DOHH2 (cell line): ENCODE results near the gene CIB4.

Experiments
- EZH2phosphoT487 ChIP-seq: fragments of 200-600 bp; sonication (generic); IDR thresholded peaks from 2 replicates; pipeline ENCODE4 v1.6.1; 2017; ENCODE audit warnings: borderline replicate concordance, mild to moderate bottlenecking, antibody characterized with exemption, low read length, moderate library complexity, mixed read lengths
- TF ChIP-seq, protein P1 (sequence below): fragments of 200-600 bp; sonication (generic); IDR thresholded peaks from one replicate; pipeline ENCODE4 v1.5.1; 2014; ENCODE audit warnings: antibody characterized with exemption, mild to moderate bottlenecking, low read depth, low read length; ENCODE audit not compliant: poor library complexity, severe bottlenecking

DNA sequence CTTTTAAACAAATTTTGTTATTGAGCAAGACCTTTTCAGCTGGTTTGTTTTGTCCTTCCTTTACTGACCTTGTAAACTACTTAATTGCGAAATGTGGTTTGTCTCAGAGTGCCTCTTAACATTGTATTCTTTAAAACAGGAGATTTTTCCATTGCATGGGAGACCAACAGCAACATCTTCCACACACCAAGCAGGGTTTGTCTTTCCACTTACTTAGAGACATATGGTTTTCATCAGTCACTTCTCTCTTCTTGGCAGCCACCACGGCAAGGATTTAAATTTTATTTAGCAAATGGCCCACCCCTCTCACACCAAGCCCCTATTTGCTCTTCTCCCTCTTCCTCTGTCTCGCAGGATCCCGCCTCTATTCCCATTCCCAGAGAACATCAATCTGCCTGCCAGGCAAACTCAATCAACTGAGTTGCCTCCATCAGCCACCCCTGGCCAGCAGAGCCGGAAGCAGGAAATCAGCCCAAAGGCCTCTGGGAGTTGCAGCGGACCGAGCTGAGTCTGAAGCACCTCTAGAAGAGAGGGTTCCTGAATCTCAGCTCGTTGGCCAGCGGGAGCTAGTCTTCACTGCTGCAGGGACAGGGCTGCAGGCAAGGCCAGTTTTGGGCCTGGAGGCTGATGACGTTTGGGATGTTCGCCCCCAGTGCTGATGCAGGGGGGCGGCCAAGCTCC lies 11.3 kb upstream of the CIB4 start:
- TF ChIP-seq, protein P1, sequence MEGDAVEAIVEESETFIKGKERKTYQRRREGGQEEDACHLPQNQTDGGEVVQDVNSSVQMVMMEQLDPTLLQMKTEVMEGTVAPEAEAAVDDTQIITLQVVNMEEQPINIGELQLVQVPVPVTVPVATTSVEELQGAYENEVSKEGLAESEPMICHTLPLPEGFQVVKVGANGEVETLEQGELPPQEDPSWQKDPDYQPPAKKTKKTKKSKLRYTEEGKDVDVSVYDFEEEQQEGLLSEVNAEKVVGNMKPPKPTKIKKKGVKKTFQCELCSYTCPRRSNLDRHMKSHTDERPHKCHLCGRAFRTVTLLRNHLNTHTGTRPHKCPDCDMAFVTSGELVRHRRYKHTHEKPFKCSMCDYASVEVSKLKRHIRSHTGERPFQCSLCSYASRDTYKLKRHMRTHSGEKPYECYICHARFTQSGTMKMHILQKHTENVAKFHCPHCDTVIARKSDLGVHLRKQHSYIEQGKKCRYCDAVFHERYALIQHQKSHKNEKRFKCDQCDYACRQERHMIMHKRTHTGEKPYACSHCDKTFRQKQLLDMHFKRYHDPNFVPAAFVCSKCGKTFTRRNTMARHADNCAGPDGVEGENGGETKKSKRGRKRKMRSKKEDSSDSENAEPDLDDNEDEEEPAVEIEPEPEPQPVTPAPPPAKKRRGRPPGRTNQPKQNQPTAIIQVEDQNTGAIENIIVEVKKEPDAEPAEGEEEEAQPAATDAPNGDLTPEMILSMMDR = no peak
- TF ChIP-seq EZH2phosphoT487 = no peak
